HepG2 (cell line): ENCODE data around the gene POSTN. TPM values are rescaled to one million over a fixed set of nuclear protein-coding genes. Genes with fewer than 3 reads are reported as not detected.

Source experiments
- ATAC-seq: fragments of 200-7000 bp; cut with Tn5 transposase; 3 replicates; pipeline ENCODE4 v1.9.1; 2020; ENCODE audit warnings: mild to moderate bottlenecking, moderate library complexity
- BruUV-seq: library from RNA; stranded (reverse); fragments of 400-500 nt; replicated peaks from 2 replicates; lab custom pipeline; 2021; lab: Mats Ljungman, UMichigan
- CTCF ChIA-PET: fragments of 300-600 bp; formaldehyde crosslinking; extraction: SDS; loops from one replicate; lab custom pipeline; 2021; ENCODE audit warnings: low total read pairs, inconsistent platforms, low intra/inter-chr PET ratio; lab: Yijun Ruan, JAX
- POLR2A ChIA-PET: fragments of 350-600 bp; sonication (Branson Sonifier 250); formaldehyde crosslinking; loops from one replicate; lab custom pipeline; 2020; ENCODE audit warnings: antibody characterized with exemption, inconsistent platforms; lab: Yijun Ruan, JAX
- DNase-seq: peaks from one replicate; pipeline ENCODE4 v3.0.0-alpha.2; 2015; ENCODE audit warnings: low spot score
- FAIRE-seq: peaks from 3 replicates; lab custom pipeline; 2011; peaks lifted over from hg19 to GRCh38; lab: Jason Lieb, UNC
- H2AFZ ChIP-seq: one replicate; pipeline ENCODE4 v1.6.1; 2011; ENCODE audit warnings: low read length, inconsistent platforms
- H3K27ac ChIP-seq: fragments of 300-600 bp; 3 replicates; pipeline ENCODE4 v1.8.0; 2011; ENCODE audit warnings: mixed run types, mild to moderate bottlenecking, mixed read lengths, low read length, inconsistent platforms; ENCODE audit not compliant: insufficient read depth; ENCODE audit errors: extremely low read length
- H3K27me3 ChIP-seq, 2 experiments: fragments of 200-600 bp in 1 of 2; 2 replicates in 1 of 2; 3 replicates in 1 of 2; pipeline versions ENCODE4 v1.6.0 to v1.8.0; 2011; ENCODE audit warnings: low read length in 2 of 2, mild to moderate bottlenecking in 2 of 2, moderate library complexity in 2 of 2, inconsistent platforms in 1 of 2; ENCODE audit not compliant: insufficient read depth in 2 of 2, control insufficient read depth in 1 of 2
- H3K36me3 ChIP-seq, 2 experiments: fragments of 200-600 bp in 1 of 2; replicated peaks in 1 of 2; 2 replicates in 1 of 2; 3 replicates in 1 of 2; pipeline versions ENCODE4 v1.5.1 to v1.8.0; 2011; ENCODE audit warnings: low read length in 2 of 2, inconsistent platforms in 1 of 2; ENCODE audit not compliant: insufficient read depth in 2 of 2, control insufficient read depth in 1 of 2
- H3K4me1 ChIP-seq: 2 replicates; pipeline ENCODE4 v1.5.1; 2012; ENCODE audit warnings: low read length, inconsistent platforms; ENCODE audit not compliant: insufficient read depth
- H3K4me2 ChIP-seq: 2 replicates; pipeline ENCODE4 v1.6.0; 2011; ENCODE audit warnings: low read depth, low read length, inconsistent platforms
- H3K4me3 ChIP-seq, 3 experiments: fragments of 200-600 bp in 1 of 3; sonication (generic), shearing (Covaris generic) in 1 of 3; replicated peaks in 1 of 3; 2 replicates each; pipeline ENCODE4 v1.5.1; 2011 to 2016; ENCODE audit warnings: low read length in 3 of 3, inconsistent platforms in 2 of 3, low read depth in 2 of 3, mild to moderate bottlenecking in 2 of 3, control low read depth in 1 of 3, mixed read lengths in 1 of 3; ENCODE audit not compliant: insufficient read depth in 1 of 3
- H3K79me2 ChIP-seq: one replicate; pipeline ENCODE4 v1.6.1; 2011; ENCODE audit warnings: low read length, inconsistent platforms; ENCODE audit not compliant: insufficient read depth
- H3K9ac ChIP-seq: 2 replicates; pipeline ENCODE4 v1.6.0; 2011; ENCODE audit warnings: mild to moderate bottlenecking, low read depth, low read length, inconsistent platforms; ENCODE audit not compliant: insufficient read depth
- H3K9me3 ChIP-seq: 2 replicates; pipeline ENCODE4 v1.5.1; 2012; ENCODE audit warnings: mild to moderate bottlenecking, low read length
- H4K20me1 ChIP-seq: 2 replicates; pipeline ENCODE4 v1.6.0; 2011; ENCODE audit warnings: inconsistent platforms, mild to moderate bottlenecking, low read length, moderate library complexity; ENCODE audit not compliant: insufficient read depth
- ETS1 ChIP-seq: sonication (generic); formaldehyde crosslinking; IDR thresholded peaks from 2 replicates; pipeline ENCODE4 v1.4.0; 2020; ENCODE audit warnings: missing genetic modification reagents
- RBM39 ChIP-seq: fragments of 200-400 bp; formaldehyde crosslinking; IDR thresholded peaks from one replicate; pipeline ENCODE4 v1.6.1; 2018; ENCODE audit warnings: antibody characterized with exemption, mild to moderate bottlenecking, low read depth, low read length; ENCODE audit not compliant: poor library complexity, severe bottlenecking
- STAG1 ChIP-seq: sonication (generic); formaldehyde crosslinking; IDR thresholded peaks from 2 replicates; pipeline ENCODE4 v1.4.0; 2020; ENCODE audit warnings: missing genetic modification reagents
- ZBTB38 ChIP-seq: sonication (generic); formaldehyde crosslinking; IDR thresholded peaks from 2 replicates; pipeline ENCODE4 v1.5.1; 2020; ENCODE audit warnings: mild to moderate bottlenecking, missing genetic modification reagents
- ZFP82 ChIP-seq: sonication (generic); formaldehyde crosslinking; IDR thresholded peaks from 2 replicates; pipeline ENCODE4 v1.5.1; 2020; ENCODE audit warnings: mild to moderate bottlenecking, missing genetic modification reagents, borderline replicate concordance
- WGBS: methylation state at CpG from one replicate; pipeline ENCODE4 v1.1.6; 2017; ENCODE audit warnings: low lambda C conversion rate; 5-methylcytosine and 5-hydroxymethylcytosine counted together
- in situ Hi-C: cut with HindIII; loops from 2 replicates; pipeline ENCODE4 v1.10.0; 2017; ENCODE audit warnings: low pct_unique_long_range_greater_than_20kb; ENCODE audit not compliant: extremely low pct_ligation_motif_present
- intact Hi-C: fragments of 100-400 bp; cut with micrococcal nuclease; formaldehyde crosslinking; loops from one replicate; pipeline ENCODE4 v1.10.0; 2022; ENCODE audit not compliant: unreplicated experiment
- polyA plus RNA-seq, 8 experiments: library from polyadenylated mRNA; depleted of rRNA in 3 of 8; stranded (reverse) in 7 of 8; unstranded in 1 of 8; fragments of >200 nt; fragmentation: Illumina TruSeq in 4 of 8; extraction: Trizol in 4 of 8; gene quantifications; 2 replicates each; pipeline versions ENCODE4 v1.2.1 to v1.2.3, GENCODE V29; 2011 to 2016; ENCODE audit warnings: low read depth in 4 of 8, missing spikeins in 1 of 8, mixed read lengths in 1 of 8; ENCODE audit not compliant: insufficient read depth in 1 of 8
- total RNA-seq, 5 experiments: library from RNA; depleted of rRNA; stranded (reverse); fragments of >200 nt; fragmentation: Illumina TruSeq; extraction: Trizol; gene quantifications; 2 replicates each; pipeline ENCODE4 v1.2.3, GENCODE V29; 2016; ENCODE audit warnings: low read depth in 1 of 5

POSTN gene
- total and polyA plus RNA-seq, 2 of the 13 experiments (the other 11 are each of a cell fraction or from before 2014, with no cell fraction given), result not detected

- Histone ChIP-seq H3K79me2 (no peaks in the 10 kb centered on the region), H3K4me3 (no peak overlapping the region), H4K20me1 (no peaks in the 10 kb centered on the region), H2AFZ (no peak overlapping the region), H3K27me3 (no peaks in the 10 kb centered on the region), H3K9ac (no peak overlapping the region), H3K36me3 (no peaks in the 10 kb centered on the region), H3K27ac (no peak overlapping the region), H3K4me2 (no peak overlapping the region), H3K4me1 (no peaks in the 10 kb centered on the region), H3K9me3 (no peaks in the 10 kb centered on the region)
- intact Hi-C loops, result loop anchor here (1.0 to 5.0 kb wide), 2 partner anchors 296 to 494 kb away; no protein-coding TSS in a partner anchor
- ChIA-PET CTCF (interaction anchor here (0.8 kb wide), 1 partner anchor 494 kb away, joined by 3 read pairs; no protein-coding TSS in a partner anchor), POLR2A (no interaction called here)
- FAIRE-seq (no peak), DNase-seq (peak; percentile 5), ATAC-seq (no peak)
- 28% methylated on average over 5 of the region's 5 CpGs for WGBS
- in situ Hi-C loops, result loop anchor here (10.0 kb wide), 1 partner anchor 498 kb away; the partner anchor contains the start of gene CSNK1A1L
- TF ChIP-seq ZBTB38 (no peak), STAG1 (peak; percentile 39; the same call in 1 of the 2 replicates), RBM39 (no peak), ETS1 (no peak), ZFP82 (CRISPR knock-in tag) (no peak)
- no TSS peak for BruUV-seq
These were observed 4.3 kb upstream of the POSTN start for GRCh38 chr13:37602733-37603381.
